Measurements from ENCODE around the gene NSUN3.

- TF ChIP-seq CTCF (conservative IDR thresholded peaks at IDR 0.05) = no peak
- TF ChIP-seq ZFX (IDR thresholded peaks at IDR 0.05) = no peak
These were observed 747 bp downstream of the NSUN3 start for GRCh38 chr3:94063496-94064119.
